Activated gamma-delta T cell treated with Interleukin-2 at 50 U/mL for 16 hours (primary cell): Measurements from ENCODE around the gene PWP1.

Source experiments
- DNase-seq: peaks from one replicate; pipeline ENCODE4 v3.0.0-alpha.2; 2020

Gene PWP1

GRCh38 chr12:107685360-107686248, at the start of gene PWP1:
PWP1 (plus strand) TSS chr12:107685799; CDS start chr12:107685900, 101 bp downstream.
- DNase-seq = peak; percentile 92

GRCh38 chr12:107641154-107641553, 44.4 kb upstream of the PWP1 start:
- no peak for DNase-seq

GRCh38 chr12:107642240-107642639, 43.4 kb upstream of the PWP1 start:
- no peak for DNase-seq

GRCh38 chr12:107645630-107646333, 39.8 kb upstream of the PWP1 start:
- no peak for DNase-seq

GRCh38 chr12:107646436-107646835, 39.2 kb upstream of the PWP1 start:
- DNase-seq = no peak

GRCh38 chr12:107649661-107650061, 35.9 kb upstream of the PWP1 start:
- no peak for DNase-seq

- no peak for DNase-seq
Measured at GRCh38 chr12:107650977-107651376, 34.6 kb upstream of the PWP1 start.

- DNase-seq = no peak
Measured at GRCh38 chr12:107651571-107652449, 33.8 kb upstream of the PWP1 start.

GRCh38 chr12:107653519-107653918, 32.1 kb upstream of the PWP1 start:
- DNase-seq = no peak

GRCh38 chr12:107654873-107655272, 30.7 kb upstream of the PWP1 start:
- DNase-seq = no peak

- no peak for DNase-seq
Measured at GRCh38 chr12:107655281-107656065, 30.1 kb upstream of the PWP1 start.

- DNase-seq = no peak
Measured at GRCh38 chr12:107656302-107656701, 29.3 kb upstream of the PWP1 start.

- DNase-seq = no peak
Measured at GRCh38 chr12:107657133-107657532, 28.5 kb upstream of the PWP1 start.

GRCh38 chr12:107657621-107658020, 28.0 kb upstream of the PWP1 start:
- no peak for DNase-seq

- no peak for DNase-seq
Measured at GRCh38 chr12:107660235-107660634, 25.4 kb upstream of the PWP1 start.

- DNase-seq = no peak
Measured at GRCh38 chr12:107660861-107661415, 24.7 kb upstream of the PWP1 start.

- DNase-seq = no peak
Measured at GRCh38 chr12:107661830-107662229, 23.8 kb upstream of the PWP1 start.

GRCh38 chr12:107662484-107662883, 23.1 kb upstream of the PWP1 start:
- no peak for DNase-seq

GRCh38 chr12:107663277-107663676, 22.3 kb upstream of the PWP1 start:
- DNase-seq = no peak

GRCh38 chr12:107666009-107666408, 19.6 kb upstream of the PWP1 start:
- no peak for DNase-seq

GRCh38 chr12:107667464-107667863, 18.1 kb upstream of the PWP1 start:
- DNase-seq = no peak
